Thymus (tissue), 11 donors: ENCODE data around the gene SQSTM1. TPM values are rescaled to one million over a fixed set of nuclear protein-coding genes. Genes with fewer than 3 reads are reported as not detected.

Source experiments
- DNase-seq, 9 donors: peaks; one replicate each; pipeline ENCODE4 v3.0.0-alpha.2; 2013; ENCODE audit warnings: low spot score in 9 of 9, low read depth in 6 of 9, missing footprints in 1 of 9
- H3K27ac ChIP-seq, 2 donors: one replicate each; pipeline ENCODE4 v1.5.1; 2013; ENCODE audit warnings: control low read depth in 1 of 2, low read depth in 1 of 2, low read length in 1 of 2, mild to moderate bottlenecking in 1 of 2, moderate library complexity in 1 of 2
- H3K27me3 ChIP-seq, 2 donors: one replicate each; pipeline ENCODE4 v1.5.1; 2013; ENCODE audit warnings: low read length in 1 of 2; ENCODE audit not compliant: control insufficient read depth in 2 of 2, insufficient read depth in 1 of 2
- H3K36me3 ChIP-seq, 2 donors: one replicate each; pipeline ENCODE4 v1.5.1; 2013; ENCODE audit warnings: low read length in 1 of 2, mild to moderate bottlenecking in 1 of 2, moderate library complexity in 1 of 2; ENCODE audit not compliant: control insufficient read depth in 2 of 2, insufficient read depth in 2 of 2
- H3K4me1 ChIP-seq, 2 donors: one replicate each; pipeline ENCODE4 v1.5.1; 2013; ENCODE audit warnings: low read length in 2 of 2; ENCODE audit not compliant: control insufficient read depth in 2 of 2, insufficient read depth in 2 of 2
- H3K4me3 ChIP-seq, 2 donors: one replicate each; pipeline ENCODE4 v1.5.1; 2013; ENCODE audit warnings: low read length in 2 of 2, control low read depth in 1 of 2, mild to moderate bottlenecking in 1 of 2
- H3K9me3 ChIP-seq, 2 donors: one replicate each; pipeline ENCODE4 v1.5.1; 2013; ENCODE audit warnings: low read length in 1 of 2, mild to moderate bottlenecking in 1 of 2; ENCODE audit not compliant: control insufficient read depth in 2 of 2, insufficient read depth in 1 of 2
- WGBS: extraction: QIAGEN DNeasy Blood & Tissue Kit; methylation state at CpG from one replicate; pipeline ENCODE4 v1.1.7; 2013; 5-methylcytosine and 5-hydroxymethylcytosine counted together
- polyA plus RNA-seq: library from polyadenylated mRNA; stranded (reverse); fragments of 200-250 nt; gene quantifications from one replicate; pipeline ENCODE4 v1.2.3, GENCODE V29; 2013
- total RNA-seq: library from RNA; stranded (reverse); fragments of 120-200 nt; gene quantifications from one replicate; pipeline ENCODE4 v1.2.4, GENCODE V29; 2013
- donor health status: healthy.

SQSTM1 gene
- total and polyA plus RNA-seq, 2 donors = 97.9 to 253 TPM

- H3K27ac ChIP-seq = no peak overlapping the region
- no peak for DNase-seq
- H3K4me1 ChIP-seq = no peaks in the 10 kb centered on the region
- H3K27me3 ChIP-seq = no peaks in the 10 kb centered on the region
- WGBS = 95% methylated on average over 3 of the region's 3 CpGs
- H3K36me3 ChIP-seq = peaks cover 44 to 68% of the 10 kb centered on the region in 2 donors
- no peaks in the 10 kb centered on the region for H3K9me3 ChIP-seq
- no peak overlapping the region for H3K4me3 ChIP-seq
These were observed 55.9 kb downstream of the SQSTM1 start for GRCh38 chr5:179876610-179876952.

GRCh38 chr5:179878222-179879002 is 57.7 kb downstream of the SQSTM1 start:
- H3K36me3 ChIP-seq = peaks cover 33 to 53% of the 10 kb centered on the region in 2 donors
- 95% methylated on average over 26 of the region's 26 CpGs for WGBS
- no peak overlapping the region for H3K27ac ChIP-seq
- H3K27me3 ChIP-seq = no peaks in the 10 kb centered on the region
- DNase-seq = no peak
- peaks cover 3 to 11% of the 10 kb centered on the region in 2 donors for H3K9me3 ChIP-seq
- no peaks in the 10 kb centered on the region for H3K4me1 ChIP-seq
- H3K4me3 ChIP-seq = no peak overlapping the region

GRCh38 chr5:179879003-179879689 is 58.4 kb downstream of the SQSTM1 start:
- H3K4me1 ChIP-seq = no peaks in the 10 kb centered on the region
- H3K4me3 ChIP-seq = no peak overlapping the region
- peaks cover 5 to 18% of the 10 kb centered on the region in 2 donors for H3K9me3 ChIP-seq
- no peak overlapping the region for H3K27ac ChIP-seq
- H3K36me3 ChIP-seq = peaks cover 37 to 52% of the 10 kb centered on the region in 2 donors
- DNase-seq = no peak
- 98% methylated on average over 31 of the region's 31 CpGs for WGBS
- H3K27me3 ChIP-seq = no peaks in the 10 kb centered on the region

- Histone ChIP-seq H3K27me3 (no peaks in the 10 kb centered on the region), H3K9me3 (peaks cover 6 to 20% of the 10 kb centered on the region in 2 donors), H3K4me3 (no peak overlapping the region), H3K4me1 (no peaks in the 10 kb centered on the region), H3K27ac (no peak overlapping the region), H3K36me3 (peaks cover 37 to 52% of the 10 kb centered on the region in 2 donors)
- 98% methylated on average over 13 of the region's 13 CpGs for WGBS
- DNase-seq = no peak
These were observed 58.9 kb downstream of the SQSTM1 start for GRCh38 chr5:179879690-179880010.

- Histone ChIP-seq H3K27ac (no peak overlapping the region), H3K4me3 (no peak overlapping the region), H3K9me3 (peaks cover 6 to 20% of the 10 kb centered on the region in 2 donors), H3K36me3 (peaks cover 37 to 51% of the 10 kb centered on the region in 2 donors), H3K4me1 (no peaks in the 10 kb centered on the region), H3K27me3 (no peaks in the 10 kb centered on the region)
- DNase-seq = no peak
- WGBS = 94% methylated on average over 12 of the region's 12 CpGs
These were observed 59.5 kb downstream of the SQSTM1 start for GRCh38 chr5:179880066-179880650.

GRCh38 chr5:179880848-179881590 is 60.3 kb downstream of the SQSTM1 start:
- 92% methylated on average over 25 of the region's 25 CpGs for WGBS
- H3K27me3 ChIP-seq = no peaks in the 10 kb centered on the region
- H3K27ac ChIP-seq = no peak overlapping the region
- no peak overlapping the region for H3K4me3 ChIP-seq
- H3K36me3 ChIP-seq = peaks cover 36 to 51% of the 10 kb centered on the region in 2 donors
- H3K9me3 ChIP-seq = peaks cover 6 to 23% of the 10 kb centered on the region in 2 donors
- no peaks in the 10 kb centered on the region for H3K4me1 ChIP-seq
- no peak for DNase-seq

- peaks cover 6 to 23% of the 10 kb centered on the region in 2 donors for H3K9me3 ChIP-seq
- DNase-seq = no peak
- no peaks in the 10 kb centered on the region for H3K27me3 ChIP-seq
- H3K27ac ChIP-seq = no peak overlapping the region
- peaks cover 38 to 56% of the 10 kb centered on the region in 2 donors for H3K36me3 ChIP-seq
- no peak overlapping the region for H3K4me3 ChIP-seq
- H3K4me1 ChIP-seq = no peaks in the 10 kb centered on the region
- WGBS = 86% methylated on average over 4 of the region's 4 CpGs
These were observed 61.6 kb downstream of the SQSTM1 start for GRCh38 chr5:179882338-179882737.

- H3K4me1 ChIP-seq = no peaks in the 10 kb centered on the region
- 98% methylated on average over 3 of the region's 3 CpGs for WGBS
- H3K36me3 ChIP-seq = peaks cover 43 to 58% of the 10 kb centered on the region in 2 donors
- no peak overlapping the region for H3K27ac ChIP-seq
- no peaks in the 10 kb centered on the region for H3K27me3 ChIP-seq
- H3K4me3 ChIP-seq = no peak overlapping the region
- peaks cover 6 to 23% of the 10 kb centered on the region in 2 donors for H3K9me3 ChIP-seq
- no peak for DNase-seq
These were observed 62.5 kb downstream of the SQSTM1 start for GRCh38 chr5:179883163-179883562.
